ENCODE data around the gene ADAM17. TPM values are rescaled to one million over a fixed set of nuclear protein-coding genes. Genes with fewer than 3 reads are reported as not detected.

Gene ADAM17
- total RNA-seq, 1 donor from 2014 or later, result 91.1 TPM

GRCh38 chr2:9573840-9574239 is 18.2 kb upstream of the ADAM17 start:
- FAIRE-seq, result no peak
- no peaks in the 10 kb centered on the region for H3K27me3 ChIP-seq (ENCODE audit: control insufficient read depth, insufficient read depth, low read length)
- no peaks in the 10 kb centered on the region for H3K36me3 ChIP-seq (ENCODE audit: control insufficient read depth, insufficient read depth, low read length)
- DNase-seq (ENCODE audit: low read depth), result no peak
- H3K4me3 ChIP-seq (ENCODE audit: low read depth, low read length), result no peak overlapping the region
- TF ChIP-seq, protein P1, sequence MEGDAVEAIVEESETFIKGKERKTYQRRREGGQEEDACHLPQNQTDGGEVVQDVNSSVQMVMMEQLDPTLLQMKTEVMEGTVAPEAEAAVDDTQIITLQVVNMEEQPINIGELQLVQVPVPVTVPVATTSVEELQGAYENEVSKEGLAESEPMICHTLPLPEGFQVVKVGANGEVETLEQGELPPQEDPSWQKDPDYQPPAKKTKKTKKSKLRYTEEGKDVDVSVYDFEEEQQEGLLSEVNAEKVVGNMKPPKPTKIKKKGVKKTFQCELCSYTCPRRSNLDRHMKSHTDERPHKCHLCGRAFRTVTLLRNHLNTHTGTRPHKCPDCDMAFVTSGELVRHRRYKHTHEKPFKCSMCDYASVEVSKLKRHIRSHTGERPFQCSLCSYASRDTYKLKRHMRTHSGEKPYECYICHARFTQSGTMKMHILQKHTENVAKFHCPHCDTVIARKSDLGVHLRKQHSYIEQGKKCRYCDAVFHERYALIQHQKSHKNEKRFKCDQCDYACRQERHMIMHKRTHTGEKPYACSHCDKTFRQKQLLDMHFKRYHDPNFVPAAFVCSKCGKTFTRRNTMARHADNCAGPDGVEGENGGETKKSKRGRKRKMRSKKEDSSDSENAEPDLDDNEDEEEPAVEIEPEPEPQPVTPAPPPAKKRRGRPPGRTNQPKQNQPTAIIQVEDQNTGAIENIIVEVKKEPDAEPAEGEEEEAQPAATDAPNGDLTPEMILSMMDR (IDR thresholded peaks at IDR 0.05; ENCODE audit: insufficient read depth, low read length, severe bottlenecking), result peak; percentile 6

GRCh38 chr2:9573013-9573720 is 17.5 kb upstream of the ADAM17 start:
- no peak overlapping the region for H3K4me3 ChIP-seq (ENCODE audit: low read depth, low read length)
- no peaks in the 10 kb centered on the region for H3K27me3 ChIP-seq (ENCODE audit: control insufficient read depth, insufficient read depth, low read length)
- TF ChIP-seq, protein P1 (IDR thresholded peaks at IDR 0.05; ENCODE audit: insufficient read depth, low read length, severe bottlenecking), result no peak
- H3K36me3 ChIP-seq (ENCODE audit: control insufficient read depth, insufficient read depth, low read length), result no peaks in the 10 kb centered on the region
- DNase-seq (ENCODE audit: low read depth) (no peak), FAIRE-seq (peak; percentile 13)

- TF ChIP-seq, protein P1 (IDR thresholded peaks at IDR 0.05; ENCODE audit: insufficient read depth, low read length, severe bottlenecking), result no peak
- H3K4me3 ChIP-seq (ENCODE audit: low read depth, low read length), result no peak overlapping the region
- H3K36me3 ChIP-seq (ENCODE audit: control insufficient read depth, insufficient read depth, low read length), result no peaks in the 10 kb centered on the region
- peak; percentile 7 for FAIRE-seq
- no peak for DNase-seq (ENCODE audit: low read depth)
- no peaks in the 10 kb centered on the region for H3K27me3 ChIP-seq (ENCODE audit: control insufficient read depth, insufficient read depth, low read length)
Measured at GRCh38 chr2:9570182-9571060, 14.8 kb upstream of the ADAM17 start.

DNA sequence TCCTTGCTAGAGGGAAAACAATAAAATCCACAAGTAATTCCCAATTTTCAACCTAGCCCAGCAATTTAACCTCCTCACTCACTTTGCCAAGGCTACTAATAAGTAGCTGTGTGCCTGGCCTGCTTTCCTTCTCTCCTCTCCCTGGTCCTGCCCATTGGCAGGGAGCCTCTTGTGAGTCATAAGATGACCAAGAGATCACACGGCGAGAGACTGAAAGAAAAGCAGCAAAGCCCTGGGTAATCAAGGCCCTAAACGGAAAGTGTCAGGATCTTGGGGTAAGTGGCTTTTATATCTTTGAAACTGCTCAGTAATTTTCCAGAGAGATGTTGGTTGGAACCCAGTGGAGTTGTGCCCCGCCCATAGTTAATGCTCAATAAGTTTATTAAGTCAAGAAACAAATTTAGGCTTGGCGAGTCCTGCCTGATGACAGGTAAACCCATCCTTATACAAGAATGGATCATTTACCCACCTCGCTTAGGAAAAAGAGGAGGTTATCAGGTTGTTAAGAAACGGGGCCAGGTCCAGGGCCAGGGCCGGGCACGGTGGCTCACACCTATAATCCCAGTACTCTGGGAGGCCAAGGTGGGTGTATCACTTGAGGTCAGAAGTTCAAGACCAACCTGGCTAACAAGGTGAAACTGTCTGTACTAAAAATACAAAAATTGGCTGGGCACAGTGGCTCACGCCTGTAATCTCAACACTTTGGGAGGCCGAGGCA is 10.0 kb upstream of the ADAM17 start:
- TF ChIP-seq, protein P1 (IDR thresholded peaks at IDR 0.05; ENCODE audit: insufficient read depth, low read length, severe bottlenecking), result no peak
- H3K36me3 ChIP-seq (ENCODE audit: control insufficient read depth, insufficient read depth, low read length), result no peaks in the 10 kb centered on the region
- H3K27me3 ChIP-seq (ENCODE audit: control insufficient read depth, insufficient read depth, low read length), result no peaks in the 10 kb centered on the region
- no peak for FAIRE-seq
- H3K4me3 ChIP-seq (ENCODE audit: low read depth, low read length), result no peak overlapping the region
- peak; percentile 90 for DNase-seq (ENCODE audit: low read depth)

DNA sequence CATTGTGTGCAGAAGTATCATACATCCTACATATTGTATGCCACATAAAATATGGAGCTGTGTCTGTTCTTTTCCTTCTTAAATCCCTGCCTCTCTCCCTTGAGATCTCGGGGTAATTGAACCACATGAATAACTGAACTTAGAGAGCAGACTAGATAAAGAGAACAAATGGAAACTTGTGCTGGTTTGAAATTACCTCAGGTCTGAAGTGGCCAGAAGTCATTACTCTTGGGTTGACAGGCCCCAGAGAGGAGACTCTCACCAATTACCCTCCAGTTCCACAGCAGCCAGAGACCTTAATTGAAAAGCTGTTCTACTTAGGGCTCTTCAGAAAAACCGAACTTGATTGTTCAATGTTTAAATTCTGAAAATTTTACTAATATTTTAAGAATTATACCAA is 5.0 kb upstream of the ADAM17 start:
- Histone ChIP-seq H3K4me3 (ENCODE audit: low read depth, low read length) (no peak overlapping the region), H3K36me3 (ENCODE audit: control insufficient read depth, insufficient read depth, low read length) (no peaks in the 10 kb centered on the region), H3K27me3 (ENCODE audit: control insufficient read depth, insufficient read depth, low read length) (no peaks in the 10 kb centered on the region)
- DNase-seq (ENCODE audit: low read depth), result no peak
- TF ChIP-seq, protein P1 (IDR thresholded peaks at IDR 0.05; ENCODE audit: insufficient read depth, low read length, severe bottlenecking), result no peak
- FAIRE-seq, result no peak

Data from bronchial epithelial cell (primary cell).